HG03097 (cell line): ENCODE measurements around the gene TNFRSF1A.

ENCODE experiments used
- ATAC-seq: cut with Tn5 transposase; IDR thresholded peaks from one replicate; pipeline ENCODE4 v1.9.1; 2021; ENCODE audit not compliant: unreplicated experiment, low FRiP score

The TNFRSF1A gene

DNA sequence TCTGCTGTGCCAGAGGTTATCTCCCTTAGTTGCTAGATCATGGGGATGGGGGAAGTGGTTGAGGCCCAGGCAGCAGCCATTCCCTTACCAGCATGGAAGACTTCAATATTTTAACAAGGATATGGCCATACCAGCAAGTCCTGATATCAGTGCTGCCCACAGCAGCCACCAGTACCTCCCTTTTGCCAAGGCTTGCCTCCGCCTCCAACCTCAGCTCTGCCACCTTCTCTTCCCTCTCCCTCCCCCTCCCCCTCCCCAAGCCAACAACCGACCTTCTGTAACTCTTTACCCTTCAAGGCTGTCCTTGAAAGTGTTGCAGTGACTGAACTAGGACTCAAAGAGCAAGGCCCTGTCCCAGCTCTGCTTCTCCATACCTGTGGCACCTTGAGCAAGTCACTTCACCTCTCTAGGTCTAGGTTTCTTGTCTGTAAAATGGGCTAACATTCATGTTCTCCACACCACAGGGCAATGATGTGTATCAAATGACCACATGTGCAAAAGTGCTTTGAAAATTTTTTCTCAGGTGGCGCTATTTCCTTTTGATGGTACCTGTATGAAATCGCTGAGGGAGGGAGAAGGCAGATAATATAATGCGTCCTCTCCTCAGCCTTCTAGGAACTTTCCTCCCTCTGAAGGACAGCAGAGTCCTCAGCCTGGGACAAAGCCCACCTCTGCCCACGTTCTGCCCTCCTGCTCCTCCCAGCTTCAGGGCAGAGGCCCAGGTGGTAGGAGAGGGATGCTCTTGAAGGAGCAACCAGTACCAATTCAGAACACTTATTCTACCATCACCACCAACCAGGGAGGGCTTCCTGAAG lies 16.7 kb downstream of the TNFRSF1A start:
- no peak for ATAC-seq

GRCh38 chr12:6323995-6324711 lies 17.7 kb downstream of the TNFRSF1A start:
- ATAC-seq = no peak

- no peak for ATAC-seq
These were observed 18.4 kb downstream of the TNFRSF1A start for GRCh38 chr12:6323340-6323994.

GRCh38 chr12:6322969-6323339 lies 18.9 kb downstream of the TNFRSF1A start:
- no peak for ATAC-seq

- ATAC-seq = no peak
These were observed 19.5 kb downstream of the TNFRSF1A start for GRCh38 chr12:6322352-6322751.

DNA sequence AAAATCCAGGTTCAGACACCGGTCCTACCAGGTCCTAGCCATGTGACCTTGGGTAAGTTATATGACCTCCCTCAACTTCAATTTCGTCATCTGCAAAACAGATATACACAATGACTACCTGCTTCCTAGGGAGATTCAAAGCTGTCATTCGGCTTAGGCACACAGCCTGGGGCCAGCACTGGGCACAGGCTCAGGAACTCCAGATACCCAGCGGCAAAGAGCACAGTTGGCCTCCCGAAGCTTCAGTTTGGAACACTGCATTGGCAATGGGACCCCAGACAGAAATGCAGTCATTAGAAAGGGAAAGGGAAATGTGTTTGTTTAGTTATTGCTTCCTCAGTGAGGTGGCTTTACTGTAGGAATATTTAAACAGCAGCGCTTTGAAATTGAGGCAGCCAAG lies 20.0 kb downstream of the TNFRSF1A start:
- ATAC-seq = no peak

- ATAC-seq = no peak
These were observed 22.4 kb downstream of the TNFRSF1A start for GRCh38 chr12:6319446-6319845.

GRCh38 chr12:6318440-6318879 lies 23.4 kb downstream of the TNFRSF1A start:
- ATAC-seq = no peak

DNA sequence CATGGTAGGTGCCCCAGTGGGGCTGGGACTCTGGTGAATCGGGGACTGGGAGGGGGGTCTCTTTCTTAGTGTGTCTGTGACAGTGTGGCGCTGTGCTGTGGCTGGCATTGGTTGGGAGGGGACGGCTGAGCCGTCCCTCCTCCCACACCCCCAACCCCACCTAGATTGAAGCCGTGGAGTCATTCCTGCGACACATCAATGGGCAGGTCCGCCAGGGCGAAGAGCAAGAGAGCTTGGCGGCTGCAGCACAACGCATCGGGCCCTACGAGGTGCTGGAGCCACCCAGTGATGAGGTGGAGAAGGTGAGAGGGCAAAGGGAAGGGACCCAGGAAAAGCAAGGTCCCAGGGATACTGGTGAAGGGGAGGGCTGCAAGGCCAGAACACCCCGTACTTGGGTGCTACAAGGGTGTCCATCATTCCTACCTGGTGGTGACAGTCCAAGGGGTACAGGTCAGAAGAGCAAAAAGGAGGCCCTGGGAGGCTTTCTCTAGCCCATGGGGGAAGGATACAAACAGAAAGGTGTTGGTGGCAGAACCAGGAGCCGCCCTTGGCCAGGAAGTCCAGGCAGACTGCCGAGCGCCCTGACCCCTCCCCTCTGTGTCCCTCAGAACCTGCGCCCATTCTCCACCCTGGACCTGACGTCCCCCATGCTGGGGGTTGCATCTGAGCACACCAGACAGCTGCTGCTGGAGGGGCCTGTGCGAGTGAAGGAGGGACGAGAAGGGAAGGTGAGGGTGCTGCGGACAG lies 24.0 kb downstream of the TNFRSF1A start:
- ATAC-seq = no peak

DNA sequence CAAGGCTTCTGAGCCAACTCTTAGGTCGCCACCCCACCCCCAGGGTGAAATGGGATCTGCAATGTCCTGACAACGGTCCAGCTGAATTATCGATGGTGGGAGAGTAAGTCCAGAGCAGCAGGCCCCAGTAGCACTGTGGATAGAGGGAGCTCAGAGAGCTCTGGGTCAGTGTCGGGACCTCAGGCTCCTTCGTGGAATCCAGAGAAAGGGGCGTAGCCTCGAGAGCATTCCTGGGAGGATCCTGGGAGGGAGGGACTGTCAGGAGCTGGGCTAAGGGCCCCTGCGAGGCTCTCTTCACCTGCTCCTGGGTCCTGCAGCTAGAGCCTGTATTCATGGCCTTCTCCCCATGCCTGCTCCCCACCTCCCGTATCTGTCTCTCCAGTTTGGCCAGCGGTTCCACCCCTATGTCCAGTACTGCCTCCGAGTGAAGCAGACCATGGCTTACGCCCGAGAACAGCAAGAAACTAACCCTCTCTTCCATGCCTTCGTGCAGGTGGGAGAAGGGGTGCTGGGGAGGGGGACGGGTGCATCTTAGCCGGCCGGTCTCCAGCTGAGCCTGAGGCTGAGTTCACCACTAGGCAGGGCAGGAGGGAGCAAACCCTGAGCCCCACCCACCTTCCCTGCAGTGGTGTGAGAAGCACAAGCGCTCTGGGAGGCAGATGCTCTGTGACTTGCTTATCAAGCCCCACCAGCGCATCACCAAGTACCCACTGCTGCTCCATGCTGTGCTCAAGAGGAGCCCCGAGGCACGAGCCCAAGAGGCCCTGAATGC lies 24.8 kb downstream of the TNFRSF1A start:
- ATAC-seq = no peak

GRCh38 chr12:6315704-6316597 lies 25.9 kb downstream of the TNFRSF1A start:
- no peak for ATAC-seq

GRCh38 chr12:6315184-6315583 lies 26.7 kb downstream of the TNFRSF1A start:
- no peak for ATAC-seq

DNA sequence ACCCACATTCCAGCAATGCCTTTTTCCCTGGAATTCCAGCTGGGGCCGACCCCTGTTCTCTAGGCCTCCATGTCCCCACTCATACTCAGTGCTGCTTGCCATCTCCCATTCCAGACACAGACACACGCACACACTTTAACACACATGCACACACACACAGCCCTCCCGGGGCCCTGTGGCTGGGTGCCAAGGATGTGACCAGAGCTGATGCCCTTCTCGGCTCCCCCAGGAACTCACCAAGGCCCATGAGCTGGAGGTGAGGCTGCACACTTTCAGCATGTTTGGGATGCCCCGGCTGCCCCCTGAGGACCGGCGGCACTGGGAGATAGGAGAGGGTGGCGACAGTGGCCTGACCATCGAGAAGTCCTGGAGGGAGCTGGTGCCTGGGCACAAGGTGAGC lies 27.1 kb downstream of the TNFRSF1A start:
- no peak for ATAC-seq

DNA sequence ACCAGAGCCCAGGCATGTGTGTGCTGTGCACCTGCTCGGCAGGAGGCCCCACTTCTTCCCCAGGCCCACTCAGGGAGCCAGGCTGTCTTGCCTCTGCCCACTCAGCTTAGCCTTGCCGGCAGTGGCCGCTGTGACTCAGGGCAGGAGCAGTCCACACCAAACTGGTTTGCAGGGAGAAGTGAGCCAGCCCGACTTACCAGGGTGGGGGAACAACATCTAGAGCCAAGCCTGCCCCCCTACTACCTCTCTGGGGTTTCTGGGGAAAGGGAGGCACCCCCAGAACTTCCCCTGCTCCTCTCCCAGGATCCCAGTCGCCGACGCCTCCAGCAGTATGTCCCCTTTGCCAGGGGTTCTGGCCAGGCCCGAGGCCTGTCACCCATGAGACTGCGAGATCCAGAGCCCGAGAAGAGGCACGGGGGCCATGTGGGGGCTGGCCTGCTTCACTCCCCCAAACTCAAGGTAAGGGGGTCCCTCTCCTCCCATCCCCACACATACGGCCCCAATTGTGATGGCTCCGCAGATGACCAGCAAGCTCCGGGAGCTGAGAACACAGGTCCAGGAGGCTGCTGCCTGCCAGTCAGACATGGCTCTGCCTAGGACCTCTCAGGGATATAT lies 28.4 kb downstream of the TNFRSF1A start:
- no peak for ATAC-seq

GRCh38 chr12:6312529-6313325 lies 29.1 kb downstream of the TNFRSF1A start:
- ATAC-seq = peak; percentile 47

DNA sequence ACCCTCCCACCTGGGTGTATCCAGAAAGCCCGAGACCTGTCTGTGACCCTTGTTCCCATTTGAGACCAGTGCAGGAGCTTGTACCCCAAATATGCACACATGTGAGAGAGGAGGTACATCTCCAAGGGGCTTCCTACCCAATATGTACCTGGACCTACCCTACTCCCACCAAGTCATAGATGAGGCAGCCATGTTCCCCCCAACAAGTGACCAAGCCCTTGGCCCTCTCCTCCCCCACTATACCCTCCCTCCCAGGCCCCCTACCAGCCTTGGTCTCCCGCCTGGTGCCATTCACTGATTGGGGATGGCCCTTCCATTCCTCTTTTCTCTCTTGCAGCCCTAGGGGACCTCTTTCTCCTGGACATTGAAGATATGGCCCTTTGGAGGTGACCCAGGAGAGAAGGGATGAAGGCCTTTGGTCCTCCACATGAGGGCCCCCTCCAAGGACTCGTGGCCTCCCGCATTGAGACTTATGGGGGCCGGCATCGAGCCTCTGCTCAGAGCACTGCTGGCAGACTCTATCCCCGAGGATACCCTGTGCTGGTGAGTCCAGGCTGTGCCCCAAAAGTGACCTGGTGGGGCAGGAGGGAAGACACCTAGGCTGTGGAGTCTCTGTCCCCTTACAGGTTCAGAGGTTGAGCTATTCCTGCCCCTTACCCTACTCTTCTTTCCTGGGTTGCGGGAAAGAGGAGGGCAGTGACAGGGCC lies 29.9 kb downstream of the TNFRSF1A start:
- ATAC-seq = no peak
